Activated CD4-positive, alpha-beta memory T cell treated with anti-CD3 and anti-CD28 coated beads for 36 hours (primary cell): ENCODE data around the gene NTM. TPM values are rescaled to one million over a fixed set of nuclear protein-coding genes. Genes with fewer than 3 reads are reported as not detected.

Source experiments
- CTCF ChIA-PET: fragments of 350-600 bp; sonication (Branson Sonifier 250); formaldehyde crosslinking; loops from one replicate; lab custom pipeline; 2021; ENCODE audit warnings: antibody characterized with exemption, inconsistent platforms; lab: Charles Lee
- POLR2A ChIA-PET: fragments of 350-600 bp; sonication (Branson Sonifier 250); formaldehyde crosslinking; loops from one replicate; lab custom pipeline; 2021; ENCODE audit warnings: antibody characterized with exemption; lab: Charles Lee
- DNase-seq: peaks from one replicate; pipeline ENCODE4 v3.0.0-alpha.2; 2020
- H3K27ac Mint-ChIP-seq: one replicate; pipeline ENCODE4 v1.8.0; 2021; ENCODE audit warnings: mixed read lengths
- H3K27me3 Mint-ChIP-seq: one replicate; pipeline ENCODE4 v1.8.0; 2021; ENCODE audit warnings: mixed read lengths
- H3K36me3 Mint-ChIP-seq: one replicate; pipeline ENCODE4 v1.8.0; 2021; ENCODE audit warnings: mixed read lengths
- H3K4me1 Mint-ChIP-seq: one replicate; pipeline ENCODE4 v1.8.0; 2021; ENCODE audit warnings: low read depth, mixed read lengths
- H3K4me3 Mint-ChIP-seq: one replicate; pipeline ENCODE4 v1.8.0; 2021; ENCODE audit warnings: mild to moderate bottlenecking, mixed read lengths
- H3K9me3 Mint-ChIP-seq: one replicate; pipeline ENCODE4 v1.8.0; 2021; ENCODE audit warnings: mixed read lengths
- intact Hi-C: fragments of 100-400 bp; cut with micrococcal nuclease; formaldehyde crosslinking; loops from one replicate; pipeline ENCODE4 v1.15.1; 2023
- total RNA-seq, 2 experiments: library from RNA; stranded (reverse); gene quantifications; one replicate each; pipeline ENCODE4 v1.2.3, GENCODE V29; 2021

NTM gene
- total RNA-seq, 2 experiments from 2014 or later: not detected

DNA sequence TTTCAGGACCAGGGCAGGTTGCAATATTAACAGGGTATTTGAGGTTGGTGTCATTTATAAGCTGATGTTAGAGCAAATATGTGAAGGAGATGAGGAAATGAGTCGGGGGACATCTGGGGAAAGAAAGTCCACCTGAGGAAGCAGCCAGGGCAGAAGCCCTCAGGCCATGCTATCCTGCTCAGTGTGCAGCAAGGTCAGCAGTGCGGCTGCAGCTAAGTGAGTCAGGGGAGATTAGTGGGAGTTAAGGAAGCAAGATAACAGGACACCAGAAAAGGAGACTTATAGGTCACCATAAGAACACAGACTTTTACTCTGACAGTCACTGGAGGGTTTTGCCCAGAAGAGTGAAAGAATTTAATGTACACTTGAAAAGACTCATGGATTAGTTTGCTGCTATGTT is 468.9 kb downstream of the NTM start:
- POLR2A ChIA-PET: no interaction called here
- CTCF ChIA-PET: no interaction called here
- Mint-ChIP-seq H3K4me1 (no peaks in the 10 kb centered on the region), H3K27ac (no peak overlapping the region), H3K4me3 (no peak overlapping the region), H3K9me3 (no peaks in the 10 kb centered on the region), H3K27me3 (no peaks in the 10 kb centered on the region), H3K36me3 (no peaks in the 10 kb centered on the region)
- intact Hi-C loops: no loop called here
- no peak for DNase-seq

DNA sequence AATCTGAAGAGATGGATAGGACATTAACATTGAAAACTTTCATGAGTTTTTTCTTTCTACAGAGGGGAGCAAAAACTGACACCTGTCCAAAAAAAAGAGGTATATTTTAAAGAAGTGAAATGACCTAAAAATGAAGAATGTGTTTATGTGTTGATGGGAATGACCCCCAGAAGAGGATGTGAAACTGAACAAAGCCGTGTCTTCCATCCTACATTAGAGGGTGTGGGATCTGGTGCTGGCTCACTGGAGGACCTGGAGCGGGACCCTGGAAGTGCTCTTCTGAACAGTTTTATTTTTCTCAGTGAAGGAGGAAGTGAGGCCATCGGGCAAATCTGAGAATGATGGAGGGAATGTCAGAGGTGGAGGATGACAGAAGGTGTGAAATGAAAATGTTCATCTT is 470.1 kb downstream of the NTM start:
- H3K36me3 Mint-ChIP-seq: no peaks in the 10 kb centered on the region
- DNase-seq: no peak
- no peak overlapping the region for H3K4me3 Mint-ChIP-seq
- intact Hi-C loops: no loop called here
- ChIA-PET CTCF (no interaction called here), POLR2A (no interaction called here)
- H3K4me1 Mint-ChIP-seq: no peaks in the 10 kb centered on the region
- no peak overlapping the region for H3K27ac Mint-ChIP-seq
- H3K27me3 Mint-ChIP-seq: no peaks in the 10 kb centered on the region
- no peaks in the 10 kb centered on the region for H3K9me3 Mint-ChIP-seq

DNA sequence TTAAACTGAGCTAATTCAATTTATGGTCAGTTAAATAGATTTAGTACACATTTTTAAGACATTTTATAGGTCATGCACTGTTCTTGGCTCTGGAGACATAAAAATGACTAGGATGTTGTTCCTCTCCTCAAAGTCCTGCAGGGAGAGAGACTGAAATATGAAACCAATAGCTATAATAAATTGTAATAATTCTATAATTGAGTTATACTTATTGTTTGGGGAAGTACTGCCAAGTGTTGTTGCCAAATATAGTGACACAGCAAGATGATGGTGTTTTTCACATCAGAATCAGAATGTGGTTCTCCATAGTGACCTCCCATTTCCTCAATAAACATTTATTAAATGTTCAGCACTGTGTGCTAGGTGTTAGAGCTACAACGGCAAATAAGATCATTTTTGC is 470.6 kb downstream of the NTM start:
- Mint-ChIP-seq H3K9me3 (no peaks in the 10 kb centered on the region), H3K36me3 (no peaks in the 10 kb centered on the region), H3K4me3 (no peak overlapping the region), H3K27me3 (no peaks in the 10 kb centered on the region), H3K4me1 (no peaks in the 10 kb centered on the region), H3K27ac (no peak overlapping the region)
- POLR2A ChIA-PET: no interaction called here
- intact Hi-C loops: no loop called here
- no peak for DNase-seq
- CTCF ChIA-PET: no interaction called here

DNA sequence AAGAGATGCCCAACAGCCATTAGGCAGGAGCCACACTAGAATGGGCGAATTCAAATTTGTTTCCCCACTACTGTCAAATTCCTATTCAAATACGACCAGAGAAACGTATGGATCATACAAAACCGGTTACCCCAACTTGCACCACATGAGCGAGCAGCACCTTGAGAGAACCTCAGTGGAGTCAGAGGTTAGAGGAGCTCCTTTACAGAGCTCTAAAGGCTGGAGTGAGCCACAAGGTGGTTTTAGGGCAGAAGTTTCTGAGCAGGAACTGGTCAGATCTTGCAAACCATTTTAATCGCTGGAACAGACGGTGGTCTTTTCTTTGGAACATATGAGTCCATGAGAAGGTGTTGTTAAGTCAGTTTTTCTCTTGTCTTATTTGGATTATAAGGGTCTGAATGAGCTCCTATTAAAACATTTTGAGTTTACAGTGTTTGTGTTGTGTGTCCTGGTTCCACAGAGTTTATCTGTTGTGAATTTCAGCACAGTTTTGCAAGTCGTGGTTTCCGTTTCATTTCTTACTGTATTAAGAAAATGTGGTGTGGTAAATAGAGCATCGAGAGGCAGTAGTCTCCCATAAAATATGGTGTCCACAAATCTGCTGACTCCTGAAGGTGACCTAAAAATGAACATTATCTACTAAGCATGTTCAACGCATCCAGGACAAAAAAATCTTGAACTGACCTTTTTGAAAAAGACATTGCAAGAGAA is 471.7 kb downstream of the NTM start:
- Mint-ChIP-seq H3K27ac (no peak overlapping the region), H3K27me3 (no peaks in the 10 kb centered on the region), H3K9me3 (no peaks in the 10 kb centered on the region), H3K4me3 (no peak overlapping the region), H3K36me3 (no peaks in the 10 kb centered on the region), H3K4me1 (no peaks in the 10 kb centered on the region)
- intact Hi-C loops: no loop called here
- POLR2A ChIA-PET: no interaction called here
- no peak for DNase-seq
- CTCF ChIA-PET: no interaction called here

DNA sequence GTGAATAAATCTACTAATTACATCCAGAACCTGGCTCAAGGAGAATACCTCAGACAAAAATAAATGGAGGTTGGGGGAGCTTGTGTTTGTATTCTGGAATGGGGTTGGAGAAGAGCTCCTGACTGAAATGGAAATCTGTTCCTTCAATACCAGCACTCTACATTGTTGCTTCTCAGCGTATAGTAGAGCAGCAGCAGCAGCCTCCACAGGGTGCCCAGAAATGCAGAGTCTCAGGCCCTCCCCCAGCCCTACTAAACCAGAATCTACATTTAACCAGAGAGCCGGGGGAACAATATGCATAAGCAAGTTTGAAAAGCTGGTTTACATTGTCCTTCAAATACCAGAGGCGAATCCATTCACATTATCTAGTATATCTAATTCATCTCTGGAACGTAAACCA is 474.8 kb downstream of the NTM start:
- no peaks in the 10 kb centered on the region for H3K9me3 Mint-ChIP-seq
- no peaks in the 10 kb centered on the region for H3K36me3 Mint-ChIP-seq
- H3K27ac Mint-ChIP-seq: no peak overlapping the region
- no peak overlapping the region for H3K4me3 Mint-ChIP-seq
- no peaks in the 10 kb centered on the region for H3K27me3 Mint-ChIP-seq
- ChIA-PET CTCF (no interaction called here), POLR2A (no interaction called here)
- H3K4me1 Mint-ChIP-seq: no peaks in the 10 kb centered on the region
- no peak for DNase-seq
- intact Hi-C loops: no loop called here

DNA sequence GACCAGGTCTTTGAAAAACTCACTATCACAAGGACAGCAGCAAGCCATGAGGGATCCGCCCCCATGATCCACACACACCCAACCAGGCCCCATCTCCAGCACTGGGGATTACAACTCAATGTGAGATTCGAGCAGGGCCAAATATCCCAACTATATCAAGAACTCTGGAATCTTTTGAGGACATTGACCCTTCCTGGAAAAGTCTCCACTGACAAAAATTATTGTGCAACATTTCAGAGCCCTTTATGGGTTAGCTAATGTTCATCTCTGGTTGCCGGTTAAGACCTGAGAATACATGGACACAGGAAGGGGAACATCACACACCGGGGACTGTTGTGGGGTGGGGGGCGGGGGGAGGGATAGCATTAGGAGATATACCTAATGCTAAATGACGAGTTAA is 479.1 kb downstream of the NTM start:
- Mint-ChIP-seq H3K4me3 (no peak overlapping the region), H3K4me1 (no peaks in the 10 kb centered on the region), H3K36me3 (no peaks in the 10 kb centered on the region), H3K9me3 (no peaks in the 10 kb centered on the region), H3K27me3 (no peaks in the 10 kb centered on the region), H3K27ac (no peak overlapping the region)
- DNase-seq: no peak
- ChIA-PET POLR2A (no interaction called here), CTCF (no interaction called here)
- intact Hi-C loops: no loop called here

DNA sequence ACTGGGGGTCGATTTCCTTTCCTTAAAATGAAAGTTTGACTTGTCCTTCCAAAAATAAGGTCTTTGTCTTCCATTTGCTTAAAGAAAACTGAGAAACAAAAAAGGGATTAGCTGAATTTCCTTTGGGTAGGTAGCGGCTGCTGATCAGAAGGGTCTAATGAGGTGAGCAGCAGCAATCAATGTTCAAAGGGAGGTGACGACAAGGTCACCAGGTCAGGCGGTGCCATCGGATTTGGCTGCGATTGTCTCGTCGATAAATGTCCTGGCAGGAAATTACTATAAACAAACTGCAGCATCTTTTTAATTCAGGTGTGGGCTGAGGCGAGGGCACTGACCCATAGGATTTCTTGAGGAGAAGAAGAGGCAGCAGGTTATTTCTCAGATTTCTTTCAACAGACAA is 480.1 kb downstream of the NTM start:
- Mint-ChIP-seq H3K9me3 (no peaks in the 10 kb centered on the region), H3K4me1 (no peaks in the 10 kb centered on the region), H3K4me3 (no peak overlapping the region), H3K36me3 (no peaks in the 10 kb centered on the region), H3K27ac (no peak overlapping the region), H3K27me3 (no peaks in the 10 kb centered on the region)
- no peak for DNase-seq
- CTCF ChIA-PET: no interaction called here
- intact Hi-C loops: no loop called here
- POLR2A ChIA-PET: no interaction called here

DNA sequence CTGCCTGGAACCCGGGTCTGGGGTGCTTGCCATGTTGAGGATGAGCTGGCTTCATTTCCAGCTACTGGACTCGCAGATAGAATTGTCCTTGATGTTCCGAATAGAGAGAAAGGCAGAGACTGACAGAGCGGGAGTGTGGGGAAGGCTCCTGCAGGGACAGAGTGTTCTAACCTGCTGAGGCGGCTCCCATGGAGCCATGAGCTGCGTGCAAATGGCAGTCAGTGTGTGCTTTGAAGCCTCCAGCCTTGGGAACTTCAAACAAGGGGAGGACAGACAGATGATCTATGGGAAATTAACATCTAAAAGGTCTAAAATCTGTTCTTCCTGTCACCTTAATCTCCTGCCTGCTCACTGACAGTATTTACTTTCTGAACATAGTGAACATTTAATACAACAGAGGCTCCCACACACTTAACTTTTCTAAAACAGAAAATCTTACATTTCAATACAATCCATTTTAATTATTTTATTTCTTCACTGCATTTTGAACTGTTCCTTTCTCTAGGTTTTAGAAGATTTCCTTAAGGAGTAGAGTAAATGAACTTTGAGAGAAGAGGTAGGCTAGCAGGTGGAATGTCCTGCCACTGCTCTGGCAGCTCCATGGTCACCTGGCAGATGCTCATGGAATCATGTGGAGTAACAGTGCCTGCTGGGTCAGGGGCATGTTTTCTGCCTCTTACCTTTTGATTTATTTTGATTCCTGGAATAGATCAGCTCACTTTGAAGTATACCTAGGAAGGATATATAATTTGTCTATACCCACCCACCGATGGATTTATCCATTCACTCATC is 481.7 kb downstream of the NTM start:
- CTCF ChIA-PET: no interaction called here
- H3K4me3 Mint-ChIP-seq: no peak overlapping the region
- intact Hi-C loops: no loop called here

DNA sequence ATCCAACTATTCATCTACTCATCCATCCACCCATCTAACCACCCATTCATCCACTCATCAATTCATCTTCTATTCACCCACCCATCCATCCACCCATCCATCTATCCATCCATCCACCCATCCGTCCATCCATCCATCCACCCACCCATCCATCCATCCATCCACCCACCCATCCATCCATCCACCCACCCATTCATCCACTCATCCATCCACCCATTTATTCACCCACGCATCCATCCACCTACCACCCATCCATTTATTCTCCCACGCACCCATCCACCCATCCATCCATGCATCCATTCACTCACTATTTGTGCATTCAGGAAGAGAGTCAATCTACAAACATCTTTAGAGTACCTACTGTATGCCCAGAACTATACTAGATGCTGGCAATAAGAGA is 482.3 kb downstream of the NTM start:
- CTCF ChIA-PET: no interaction called here

More for the DNA sequence above, 481.7 kb downstream of the NTM start:
- no peak for DNase-seq
- no peaks in the 10 kb centered on the region for H3K36me3 Mint-ChIP-seq
- POLR2A ChIA-PET: no interaction called here
- no peaks in the 10 kb centered on the region for H3K9me3 Mint-ChIP-seq
- H3K27ac Mint-ChIP-seq: no peak overlapping the region
- no peaks in the 10 kb centered on the region for H3K4me1 Mint-ChIP-seq
- no peaks in the 10 kb centered on the region for H3K27me3 Mint-ChIP-seq

DNA sequence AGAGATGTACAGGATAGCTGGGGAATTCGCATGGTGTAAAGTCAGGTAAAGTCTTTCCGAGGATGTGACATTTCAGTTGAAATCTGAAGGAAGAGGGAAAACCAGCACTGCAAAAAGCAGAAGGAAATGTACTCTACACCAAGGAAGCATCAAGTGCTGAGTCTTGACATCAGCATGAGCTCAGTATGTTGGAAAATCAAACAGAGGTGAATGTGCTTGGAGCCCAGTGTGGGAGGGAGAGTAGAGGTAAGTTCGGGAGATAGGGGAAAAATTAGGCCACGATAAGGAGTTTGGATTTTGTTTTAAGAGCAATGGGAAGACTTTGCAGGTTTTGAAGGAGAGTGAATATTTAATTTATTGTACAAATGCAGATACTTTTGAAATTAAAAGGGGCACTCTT is 484.0 kb downstream of the NTM start:
- intact Hi-C loops: no loop called here

More for the DNA sequence above, 482.3 kb downstream of the NTM start:
- Mint-ChIP-seq H3K4me3 (no peak overlapping the region), H3K27ac (no peak overlapping the region), H3K36me3 (no peaks in the 10 kb centered on the region), H3K9me3 (no peaks in the 10 kb centered on the region), H3K4me1 (no peaks in the 10 kb centered on the region), H3K27me3 (no peaks in the 10 kb centered on the region)
- DNase-seq: no peak
- intact Hi-C loops: no loop called here
- POLR2A ChIA-PET: no interaction called here

DNA sequence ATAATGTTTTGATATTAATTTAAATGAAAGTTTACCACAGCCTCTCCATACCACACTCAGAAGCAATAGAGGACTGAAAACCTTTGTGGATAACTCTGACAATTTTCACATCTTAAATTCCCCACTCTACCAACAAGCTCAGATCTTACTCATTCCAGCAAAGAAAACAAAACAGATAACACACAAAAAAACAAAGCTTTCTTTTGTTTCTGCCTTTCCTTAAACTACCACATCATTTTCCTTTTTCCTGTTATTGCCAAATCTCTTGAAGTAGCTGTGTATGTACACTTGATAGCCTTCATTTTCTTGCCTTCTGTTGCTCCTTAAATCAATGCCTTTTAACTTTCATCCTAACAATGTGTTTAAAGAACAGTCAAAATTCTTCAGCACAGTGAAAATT is 484.9 kb downstream of the NTM start:
- intact Hi-C loops: no loop called here
- H3K4me1 Mint-ChIP-seq: no peaks in the 10 kb centered on the region
- ChIA-PET CTCF (no interaction called here), POLR2A (no interaction called here)
- H3K36me3 Mint-ChIP-seq: no peaks in the 10 kb centered on the region
- H3K9me3 Mint-ChIP-seq: no peaks in the 10 kb centered on the region
- DNase-seq: no peak
- H3K27me3 Mint-ChIP-seq: no peaks in the 10 kb centered on the region
- no peak overlapping the region for H3K27ac Mint-ChIP-seq
- no peak overlapping the region for H3K4me3 Mint-ChIP-seq

More for the DNA sequence above, 484.0 kb downstream of the NTM start:
- no peak overlapping the region for H3K27ac Mint-ChIP-seq
- H3K9me3 Mint-ChIP-seq: no peaks in the 10 kb centered on the region
- ChIA-PET POLR2A (no interaction called here), CTCF (no interaction called here)
- no peaks in the 10 kb centered on the region for H3K36me3 Mint-ChIP-seq
- H3K4me3 Mint-ChIP-seq: no peak overlapping the region
- no peak for DNase-seq
- H3K4me1 Mint-ChIP-seq: no peaks in the 10 kb centered on the region
- no peaks in the 10 kb centered on the region for H3K27me3 Mint-ChIP-seq

DNA sequence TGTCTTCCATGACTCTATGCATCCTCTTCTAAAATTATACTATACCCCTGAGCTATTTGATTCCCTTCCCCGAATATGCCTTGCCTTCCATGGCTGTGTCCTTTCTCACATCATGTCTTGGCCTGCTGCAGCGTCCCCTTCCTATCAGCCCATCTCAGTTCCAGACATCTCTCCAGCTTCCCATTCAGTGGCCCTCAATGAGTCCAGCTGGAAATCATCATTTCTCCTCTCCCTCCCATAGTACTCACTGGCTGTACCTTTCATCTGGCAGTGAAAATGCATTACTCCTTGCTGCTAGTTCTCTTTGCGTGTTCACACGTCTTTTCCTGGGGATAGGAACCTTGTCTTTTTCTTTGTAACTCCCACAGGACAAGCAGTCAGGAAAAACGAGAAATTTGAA is 486.8 kb downstream of the NTM start:
- POLR2A ChIA-PET: no interaction called here
- H3K27me3 Mint-ChIP-seq: no peaks in the 10 kb centered on the region
- H3K36me3 Mint-ChIP-seq: no peaks in the 10 kb centered on the region
- no peak for DNase-seq
- no peak overlapping the region for H3K4me3 Mint-ChIP-seq
- H3K27ac Mint-ChIP-seq: no peak overlapping the region
- no peaks in the 10 kb centered on the region for H3K9me3 Mint-ChIP-seq
- no peaks in the 10 kb centered on the region for H3K4me1 Mint-ChIP-seq
- intact Hi-C loops: no loop called here
- CTCF ChIA-PET: no interaction called here

DNA sequence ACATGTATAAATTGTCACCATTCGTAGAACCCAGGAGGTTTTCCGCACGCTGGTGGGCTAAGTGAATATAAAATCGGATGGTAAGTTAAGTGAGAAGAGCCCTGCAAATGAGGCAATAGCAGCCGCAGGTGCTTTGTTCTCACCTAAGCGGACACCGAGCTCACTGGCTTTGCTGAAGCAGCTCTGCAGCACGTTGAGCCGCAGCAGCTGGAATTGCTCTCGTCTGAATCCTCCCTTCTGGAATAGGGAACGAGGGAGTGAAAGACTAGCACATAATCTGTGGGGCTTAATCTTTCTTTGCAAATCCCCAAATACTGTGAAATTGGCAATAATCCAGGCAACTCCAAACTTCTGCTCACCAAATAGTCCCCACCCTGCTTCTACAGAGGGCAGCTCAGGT is 488.1 kb downstream of the NTM start:
- Mint-ChIP-seq H3K4me3 (no peak overlapping the region), H3K9me3 (no peaks in the 10 kb centered on the region), H3K4me1 (no peaks in the 10 kb centered on the region), H3K36me3 (no peaks in the 10 kb centered on the region), H3K27ac (no peak overlapping the region), H3K27me3 (no peaks in the 10 kb centered on the region)
- intact Hi-C loops: no loop called here
- ChIA-PET CTCF (no interaction called here), POLR2A (no interaction called here)
- no peak for DNase-seq
